Stomach (tissue), 4 donors: ENCODE measurements around the gene TWF1.

Source experiments
- POLR2A ChIP-seq, 4 donors: fragments of 450-650 bp; IDR thresholded peaks; one replicate each; pipeline ENCODE4 v1.6.1; 2016; ENCODE audit warnings: antibody characterized with exemption in 4 of 4, control low read depth in 2 of 4, mild to moderate bottlenecking in 1 of 4, moderate library complexity in 1 of 4
- POLR2AphosphoS5 ChIP-seq, 3 donors: sonication (generic); formaldehyde crosslinking; IDR thresholded peaks; one replicate each; pipeline ENCODE4 v1.6.1; 2016; ENCODE audit warnings: antibody characterized with exemption in 3 of 3

DNA sequence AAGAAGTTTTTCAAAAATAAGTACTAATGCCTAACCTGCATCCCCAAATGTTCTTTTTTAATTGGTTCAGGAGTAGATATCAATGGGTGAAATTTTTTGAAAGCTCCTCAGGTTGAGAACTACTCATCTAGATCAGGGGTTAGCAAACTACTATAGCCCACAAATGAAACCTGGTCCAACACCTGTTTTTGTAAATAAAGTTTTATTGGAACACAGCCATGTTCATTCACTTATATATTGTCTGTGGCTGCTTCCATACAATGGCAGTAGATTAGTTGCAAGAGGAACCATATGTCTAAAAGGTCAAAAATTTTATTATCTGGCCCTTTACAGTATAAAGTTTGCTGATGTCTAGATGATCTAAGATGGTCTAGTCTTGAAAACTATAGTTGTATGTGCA, 61.3 kb downstream of the TWF1 start:
- TF ChIP-seq POLR2A (IDR thresholded peaks at IDR 0.05) (no peak), POLR2AphosphoS5 (IDR thresholded peaks at IDR 0.05) (no peak)
